Right lobe of liver (tissue), 4 donors: ENCODE results near the gene NTM.

Experiments
- CTCF ChIP-seq, 4 donors: fragments of 200-600 bp in 3 of 4; fragments of 450-650 bp in 1 of 4; IDR thresholded peaks; one replicate each; pipeline versions ENCODE4 v1.5.1 to v1.8.0; 2016 to 2022; ENCODE audit warnings: antibody characterized with exemption in 4 of 4, mild to moderate bottlenecking in 2 of 4
- POLR2A ChIP-seq: fragments of 450-650 bp; IDR thresholded peaks from one replicate; pipeline ENCODE4 v1.6.1; 2017; ENCODE audit warnings: antibody characterized with exemption, mild to moderate bottlenecking
- donor health status: DM: no; HTN: no; CAD: no.
- donor health status: DM: no; HTN: no; CAD: no.
- donor health status: DM: no; HTN: yes; CAD: no.

- TF ChIP-seq CTCF (IDR thresholded peaks at IDR 0.05) (no peak), POLR2A (no peak)
Observed at GRCh38 chr11:131684111-131685060, 314.0 kb downstream of the NTM start.
